T-helper 17 cell (primary cell): ENCODE measurements around the gene RFXANK. TPM values are rescaled to one million over a fixed set of nuclear protein-coding genes. Genes with fewer than 3 reads are reported as not detected.
"Not testable (repeated sequence)": the region's sequence is repeated elsewhere in the genome, so short reads cannot be mapped to it uniquely, and the experiment has no call there.

Experiments
- ATAC-seq: fragments of 150-1000 bp; cut with Tn5 transposase; 2 replicates; pipeline ENCODE4 v1.10.0; 2021; ENCODE audit warnings: mild to moderate bottlenecking, moderate library complexity
- DNase-seq, 3 donors: peaks; one replicate each; pipeline versions ENCODE4 v3.0.0 to v3.0.0-alpha.2; 2020 to 2021
- H3K9me3 ChIP-seq: one replicate; pipeline ENCODE4 v1.7.0; 2013; ENCODE audit warnings: low read length, mild to moderate bottlenecking; ENCODE audit not compliant: control insufficient read depth, poor library complexity, severe bottlenecking
- H3K27ac Mint-ChIP-seq: one replicate; pipeline ENCODE4 v1.8.0; 2022; ENCODE audit warnings: mild to moderate bottlenecking, moderate library complexity, mixed read lengths
- H3K27me3 Mint-ChIP-seq: one replicate; pipeline ENCODE4 v1.8.0; 2022; ENCODE audit warnings: mixed read lengths
- H3K36me3 Mint-ChIP-seq: one replicate; pipeline ENCODE4 v1.8.0; 2022; ENCODE audit warnings: low read depth, mixed read lengths
- H3K4me1 Mint-ChIP-seq: one replicate; pipeline ENCODE4 v1.8.0; 2022; ENCODE audit warnings: mild to moderate bottlenecking, mixed read lengths
- H3K4me3 Mint-ChIP-seq: one replicate; pipeline ENCODE4 v1.8.0; 2022; ENCODE audit warnings: mild to moderate bottlenecking, moderate library complexity, mixed read lengths
- total RNA-seq, 4 donors: library from RNA in 2 of 4; stranded (reverse) in 2 of 4; gene quantifications; one replicate each; pipeline ENCODE4 v1.2.3 and lab custom pipeline; 2022 to 2026

RFXANK gene, protein sequence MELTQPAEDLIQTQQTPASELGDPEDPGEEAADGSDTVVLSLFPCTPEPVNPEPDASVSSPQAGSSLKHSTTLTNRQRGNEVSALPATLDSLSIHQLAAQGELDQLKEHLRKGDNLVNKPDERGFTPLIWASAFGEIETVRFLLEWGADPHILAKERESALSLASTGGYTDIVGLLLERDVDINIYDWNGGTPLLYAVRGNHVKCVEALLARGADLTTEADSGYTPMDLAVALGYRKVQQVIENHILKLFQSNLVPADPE
- 10 to 100 TPM; 61.9 to 69.2 TPM for total RNA-seq
- 24.3 to 45.0 reads per million in 2 donors for total RNA-seq (lab: John Stamatoyannopoulos, UW)

DNA sequence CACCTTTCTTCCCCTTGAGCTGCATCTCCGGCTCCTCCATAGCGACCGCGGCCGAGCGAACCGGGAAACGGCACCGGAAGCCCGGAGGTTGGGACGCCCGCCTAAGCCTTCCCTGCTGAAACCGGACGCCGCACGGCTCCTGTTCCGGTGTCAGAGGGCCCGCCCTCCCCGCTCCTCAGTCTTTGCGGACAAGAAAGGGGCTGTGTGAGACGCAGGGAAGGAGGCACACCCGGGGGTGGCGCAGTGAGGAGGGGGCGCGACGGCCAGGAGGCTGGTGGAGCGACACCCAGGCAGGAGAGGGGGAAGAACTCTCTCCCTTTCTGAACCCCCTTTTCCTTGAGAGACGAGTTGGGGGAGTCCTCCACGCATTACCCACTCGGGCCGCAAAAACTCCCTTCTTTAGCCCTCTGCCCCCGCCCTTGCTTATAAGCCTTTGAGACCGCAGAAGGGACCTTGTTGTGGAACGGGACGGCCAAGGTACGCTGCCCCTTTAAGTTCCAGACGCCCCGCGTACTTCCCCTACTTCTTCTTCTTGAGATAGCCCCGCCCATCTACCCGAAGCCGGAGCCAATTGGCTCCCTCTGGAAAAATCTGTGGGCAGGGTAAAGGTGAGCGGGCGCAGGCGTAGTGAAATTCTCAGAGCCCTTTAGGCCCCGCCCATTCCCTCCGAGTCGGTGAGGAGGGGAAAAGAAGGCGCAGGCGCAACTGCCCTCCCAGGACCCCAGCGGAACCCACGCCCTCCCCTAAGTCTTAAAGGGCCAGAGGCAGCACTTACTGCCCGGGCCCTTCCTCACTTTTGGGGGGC is at the start of gene RFXANK, which contains the start of gene BORCS8:
Gene RFXANK, plus strand, starts transcription at position 181 of the 805 bp plus-strand sequence. CDS start 1,689 bp downstream, outside the sequence.
Gene BORCS8, minus strand, starts transcription at position 75 of the 805 bp plus-strand sequence. Its CDS starts 35 bp downstream, at position 40.
- peak within 1 kb of the TSS; percentile 99 for H3K4me3 Mint-ChIP-seq
- ATAC-seq (peak; percentile 91), DNase-seq (peak; percentile 93 to 98 (median 95))
- peak within 1 kb of the TSS; percentile 98 for H3K27ac Mint-ChIP-seq
- H3K27me3 Mint-ChIP-seq: no peaks in the 10 kb centered on the region
- no peaks in the 10 kb centered on the region for H3K9me3 ChIP-seq
- H3K4me1 Mint-ChIP-seq: peaks cover 25% of the 10 kb centered on the region
- H3K36me3 Mint-ChIP-seq: peaks cover 4% of the 10 kb centered on the region

DNA sequence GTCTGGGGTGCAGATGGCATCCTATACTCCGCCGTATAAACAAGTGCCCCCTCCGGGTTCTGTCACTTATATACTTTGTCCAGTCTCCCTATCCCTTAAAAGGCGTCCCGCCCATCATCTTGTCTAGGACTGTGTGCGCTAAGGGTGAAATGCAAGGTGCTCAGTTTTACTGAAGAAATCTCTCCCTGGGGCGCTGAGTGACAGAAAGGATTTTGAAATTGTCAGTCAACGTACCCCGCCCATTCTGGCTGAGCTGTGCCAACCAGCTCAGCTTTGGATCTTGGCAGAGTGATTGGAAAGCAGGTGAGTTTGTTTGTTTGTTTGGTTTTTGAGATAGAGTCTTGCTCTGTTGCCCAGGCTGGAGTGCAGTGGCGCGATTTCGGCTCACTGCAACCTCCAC is 49.7 kb upstream of the RFXANK start:
- H3K27ac Mint-ChIP-seq: no peak overlapping the region
- peaks cover 2% of the 10 kb centered on the region for H3K36me3 Mint-ChIP-seq
- H3K9me3 ChIP-seq: no peaks in the 10 kb centered on the region
- DNase-seq (no peak), ATAC-seq (no peak)
- no peak overlapping the region for H3K4me3 Mint-ChIP-seq
- H3K4me1 Mint-ChIP-seq: peaks cover 16% of the 10 kb centered on the region
- H3K27me3 Mint-ChIP-seq: no peaks in the 10 kb centered on the region

DNA sequence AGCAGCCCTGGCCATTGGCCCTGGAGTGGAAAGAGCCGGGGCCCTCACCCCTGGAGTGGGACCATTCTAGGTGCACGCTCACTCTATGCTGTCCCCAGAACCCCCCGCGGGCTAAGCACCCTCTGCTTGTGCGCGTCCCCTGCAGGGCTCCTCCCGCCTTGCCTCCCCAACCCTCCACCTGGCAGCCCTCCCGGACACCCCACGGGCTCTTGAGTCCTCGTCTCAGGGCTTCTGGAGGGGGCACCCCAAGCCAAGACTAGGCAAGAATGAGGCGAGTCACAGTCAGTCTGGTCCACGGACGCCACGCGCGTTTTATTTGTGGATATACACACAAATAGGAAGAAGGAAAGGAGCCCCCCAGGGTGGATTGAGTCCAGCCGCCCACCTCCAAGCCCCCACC is 46.8 kb upstream of the RFXANK start:
- H3K9me3 ChIP-seq: no peaks in the 10 kb centered on the region
- no peak for ATAC-seq
- H3K27ac Mint-ChIP-seq: no peak overlapping the region
- no peak for DNase-seq
- H3K4me3 Mint-ChIP-seq: no peak overlapping the region
- no peaks in the 10 kb centered on the region for H3K36me3 Mint-ChIP-seq
- no peaks in the 10 kb centered on the region for H3K4me1 Mint-ChIP-seq
- no peaks in the 10 kb centered on the region for H3K27me3 Mint-ChIP-seq

DNA sequence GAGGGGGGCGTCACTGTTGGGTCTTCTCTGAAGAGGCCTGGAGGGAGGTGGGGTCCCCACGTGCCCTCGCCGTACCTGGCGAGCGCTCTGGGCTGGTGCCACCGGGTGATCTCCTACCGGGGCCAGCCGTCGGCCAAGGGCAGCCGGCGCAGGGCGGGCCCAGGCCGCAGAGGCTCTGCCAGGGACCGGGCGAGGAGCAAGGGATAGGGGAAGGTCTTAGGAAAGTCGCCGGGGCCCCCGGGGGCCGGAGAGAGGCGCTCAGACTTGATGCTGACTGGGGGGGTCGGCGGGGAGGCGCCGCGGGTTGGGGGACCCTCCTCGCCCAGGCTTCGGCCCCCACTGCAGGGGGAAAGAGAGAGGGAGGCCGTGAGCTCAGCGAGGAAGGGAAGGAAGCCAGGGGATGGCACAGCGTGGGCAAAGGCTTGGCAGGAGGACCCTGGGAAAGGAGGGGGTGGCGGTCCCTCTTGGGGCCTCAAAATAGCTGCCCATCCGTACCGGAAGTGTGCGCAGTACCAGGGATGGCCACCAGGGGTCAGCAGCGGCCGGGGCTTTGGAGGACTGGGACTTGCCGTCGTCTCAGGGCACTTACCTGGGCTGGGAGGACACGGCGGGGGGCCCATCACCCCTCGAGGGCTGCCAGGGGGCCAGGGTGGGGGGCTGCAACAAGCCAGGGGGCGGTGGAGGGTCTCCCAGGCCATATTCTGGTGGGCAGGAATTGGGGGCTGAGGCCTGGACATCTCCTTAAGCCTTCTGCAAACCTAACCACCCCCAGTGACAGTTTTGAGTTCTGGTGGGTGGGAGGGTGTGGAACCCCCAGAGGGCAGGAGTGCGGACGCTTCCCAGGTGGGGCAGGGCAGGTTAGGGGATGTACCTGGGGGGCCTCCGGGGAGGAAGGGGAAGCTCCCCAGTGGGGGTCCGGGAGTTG is 46.1 kb upstream of the RFXANK start:
- Mint-ChIP-seq H3K27ac (no peak overlapping the region), H3K36me3 (no peaks in the 10 kb centered on the region), H3K4me3 (no peak overlapping the region), H3K4me1 (no peaks in the 10 kb centered on the region), H3K27me3 (no peaks in the 10 kb centered on the region)
- ATAC-seq (peak; percentile 96), DNase-seq (peak; percentile 69 to 89 (median 75))
- no peaks in the 10 kb centered on the region for H3K9me3 ChIP-seq

DNA sequence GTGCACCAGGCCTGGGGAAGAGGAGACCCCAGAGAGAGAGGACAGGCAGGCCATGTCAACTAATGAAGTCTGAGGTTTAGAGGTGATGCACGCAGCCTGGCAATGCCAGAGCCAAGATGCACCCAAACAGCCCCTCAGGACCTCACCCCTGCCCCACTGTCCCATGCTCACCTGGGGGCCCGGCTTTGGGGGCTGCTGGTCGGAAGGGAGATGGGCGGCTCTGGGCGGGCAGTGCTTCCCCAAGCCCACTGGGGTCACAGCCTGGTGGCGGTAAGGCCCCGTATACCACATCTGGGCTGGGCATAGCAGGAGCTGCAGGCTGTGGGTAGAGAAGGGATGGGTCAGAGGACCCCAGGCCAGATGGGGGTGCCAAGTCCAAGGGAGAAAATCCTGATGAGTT is 45.2 kb upstream of the RFXANK start:
- H3K9me3 ChIP-seq: no peaks in the 10 kb centered on the region
- no peaks in the 10 kb centered on the region for H3K4me1 Mint-ChIP-seq
- no peaks in the 10 kb centered on the region for H3K36me3 Mint-ChIP-seq
- H3K4me3 Mint-ChIP-seq: no peak overlapping the region
- DNase-seq (no peak), ATAC-seq (no peak)
- H3K27ac Mint-ChIP-seq: no peak overlapping the region
- no peaks in the 10 kb centered on the region for H3K27me3 Mint-ChIP-seq

DNA sequence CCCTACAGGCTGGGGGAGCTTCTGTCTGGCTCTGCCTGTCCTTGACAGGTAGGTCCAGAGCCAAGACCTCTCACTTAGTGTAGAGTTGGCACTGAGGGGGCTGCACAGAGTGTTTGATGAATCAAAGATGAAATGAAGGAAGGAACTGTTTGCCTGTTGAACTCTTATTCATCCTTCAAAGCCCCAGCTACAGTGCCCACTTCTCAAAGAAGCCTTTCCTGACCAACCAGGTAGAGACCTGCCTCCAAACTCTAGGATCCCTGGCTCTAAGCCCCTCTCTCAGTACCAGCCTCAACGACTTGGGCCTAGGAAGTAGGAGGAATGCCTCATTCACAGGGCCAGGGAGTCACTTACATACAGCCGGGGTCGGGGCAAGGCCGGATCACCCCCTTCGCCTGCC is 44.7 kb upstream of the RFXANK start:
- no peaks in the 10 kb centered on the region for H3K9me3 ChIP-seq
- H3K27ac Mint-ChIP-seq: peak overlapping the region; percentile 9
- ATAC-seq (no peak), DNase-seq (no peak)
- no peak overlapping the region for H3K4me3 Mint-ChIP-seq
- no peaks in the 10 kb centered on the region for H3K4me1 Mint-ChIP-seq
- no peaks in the 10 kb centered on the region for H3K27me3 Mint-ChIP-seq
- H3K36me3 Mint-ChIP-seq: no peaks in the 10 kb centered on the region

DNA sequence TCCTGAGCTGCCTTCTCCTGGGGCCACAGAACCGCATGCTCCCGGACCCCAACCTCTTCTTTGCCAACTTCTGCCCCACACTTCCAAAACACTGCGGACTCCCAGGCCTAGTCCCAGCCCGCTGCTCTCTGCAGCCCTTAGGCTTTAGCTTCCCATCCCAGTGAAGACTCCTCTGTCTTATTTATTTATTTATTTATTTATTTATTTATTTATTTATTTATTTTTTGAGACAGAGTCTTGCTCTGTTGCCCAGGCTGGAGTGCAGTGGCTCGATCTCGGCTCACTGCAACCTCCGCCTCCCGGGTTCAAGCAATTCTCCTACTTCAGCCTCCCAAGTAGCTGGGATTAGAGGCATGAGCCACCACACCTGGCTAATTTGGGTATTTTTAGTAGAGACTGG is 43.6 kb upstream of the RFXANK start:
- not testable (repeated sequence) for H3K27me3 Mint-ChIP-seq, H3K4me1 Mint-ChIP-seq, H3K36me3 Mint-ChIP-seq, H3K9me3 ChIP-seq, H3K4me3 Mint-ChIP-seq, ATAC-seq, H3K27ac Mint-ChIP-seq, DNase-seq

DNA sequence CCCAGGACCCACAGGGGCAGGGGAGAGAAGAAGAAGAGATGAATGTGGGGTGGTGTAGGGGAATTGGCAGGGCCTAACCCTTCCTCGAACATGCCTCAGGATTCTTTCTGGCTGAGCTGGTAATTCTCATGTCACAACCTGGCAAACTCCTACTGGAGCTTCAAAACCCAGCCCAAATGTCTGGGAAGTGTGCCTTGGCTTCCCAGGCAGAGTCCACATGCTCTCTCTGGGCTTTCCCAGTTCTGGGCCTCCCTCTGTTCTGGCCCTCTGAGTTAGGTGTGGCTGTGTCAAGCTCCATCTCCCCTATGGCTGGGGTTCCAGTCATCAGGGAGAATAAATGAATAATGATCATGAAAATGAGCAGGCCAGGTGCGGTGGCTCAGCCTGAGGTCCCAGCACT is 42.6 kb upstream of the RFXANK start:
- Mint-ChIP-seq H3K4me1 (no peaks in the 10 kb centered on the region), H3K4me3 (no peak overlapping the region), H3K36me3 (no peaks in the 10 kb centered on the region), H3K27ac (no peak overlapping the region), H3K27me3 (no peaks in the 10 kb centered on the region)
- no peaks in the 10 kb centered on the region for H3K9me3 ChIP-seq
- no peak for ATAC-seq
- DNase-seq: no peak

DNA sequence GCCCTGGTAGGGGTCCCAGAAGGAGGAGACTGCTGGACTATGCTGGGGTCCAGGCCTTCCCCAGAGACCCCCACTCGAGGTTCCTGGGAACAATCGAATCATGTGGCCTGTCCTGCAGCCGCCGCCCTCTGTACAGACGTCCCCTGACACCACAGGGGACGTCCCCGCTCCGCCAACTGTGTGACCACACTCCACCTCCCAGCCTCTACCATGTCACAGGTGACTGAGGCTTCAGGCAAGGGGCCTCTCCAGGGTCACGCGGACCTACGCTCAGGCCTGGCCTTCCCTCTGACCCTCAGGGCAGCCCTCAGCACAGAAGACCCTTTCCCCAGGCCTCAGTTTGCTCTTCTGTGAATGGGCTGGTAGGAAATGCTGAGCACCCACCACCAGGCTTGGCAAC is 40.6 kb upstream of the RFXANK start:
- Mint-ChIP-seq H3K27ac (peak overlapping the region; percentile 19), H3K36me3 (no peaks in the 10 kb centered on the region)
- ATAC-seq: no peak

DNA sequence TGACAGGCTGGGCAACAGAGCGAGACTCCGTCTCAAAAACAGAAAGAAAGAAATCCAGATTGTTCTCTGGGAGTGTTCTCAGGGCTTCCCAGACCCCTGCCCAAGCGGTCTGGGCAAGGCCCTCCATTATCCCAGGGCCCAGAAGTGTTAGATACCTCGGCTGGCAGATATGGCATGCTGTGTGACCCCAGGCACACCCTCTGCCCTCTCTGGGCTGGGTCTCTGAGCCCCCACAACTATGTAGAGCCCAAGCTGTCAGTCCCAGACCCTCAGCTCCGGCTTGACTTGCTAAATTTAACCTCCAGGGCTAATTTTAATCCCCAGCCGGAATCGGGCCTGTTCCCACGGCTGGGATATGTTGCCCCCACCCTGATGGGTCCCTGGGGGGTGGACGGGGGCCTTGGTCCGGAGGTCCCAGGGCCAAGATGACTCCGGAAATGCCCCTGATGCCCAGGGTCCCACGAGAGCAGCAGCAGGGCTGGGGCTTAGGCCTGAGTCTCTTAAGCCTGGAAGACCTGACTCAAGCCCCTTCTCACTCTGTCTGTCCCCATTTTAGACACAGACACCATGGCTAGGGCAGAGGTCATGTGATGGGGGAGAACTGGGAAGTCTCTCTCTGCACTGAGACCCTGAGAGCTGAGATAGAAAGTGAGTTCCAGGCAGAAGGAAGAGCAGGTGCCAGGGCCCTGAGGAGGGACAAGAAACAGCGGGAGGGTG is 39.2 kb upstream of the RFXANK start:
- Mint-ChIP-seq H3K4me3 (no peak overlapping the region), H3K27me3 (no peaks in the 10 kb centered on the region), H3K36me3 (no peaks in the 10 kb centered on the region), H3K4me1 (no peaks in the 10 kb centered on the region), H3K27ac (no peak overlapping the region)
- H3K9me3 ChIP-seq: no peaks in the 10 kb centered on the region
- DNase-seq (no peak), ATAC-seq (no peak)

More for the DNA sequence above, 40.6 kb upstream of the RFXANK start:
- DNase-seq: no peak
- Mint-ChIP-seq H3K4me1 (no peaks in the 10 kb centered on the region), H3K27me3 (no peaks in the 10 kb centered on the region), H3K4me3 (no peak overlapping the region)
- H3K9me3 ChIP-seq: no peaks in the 10 kb centered on the region

DNA sequence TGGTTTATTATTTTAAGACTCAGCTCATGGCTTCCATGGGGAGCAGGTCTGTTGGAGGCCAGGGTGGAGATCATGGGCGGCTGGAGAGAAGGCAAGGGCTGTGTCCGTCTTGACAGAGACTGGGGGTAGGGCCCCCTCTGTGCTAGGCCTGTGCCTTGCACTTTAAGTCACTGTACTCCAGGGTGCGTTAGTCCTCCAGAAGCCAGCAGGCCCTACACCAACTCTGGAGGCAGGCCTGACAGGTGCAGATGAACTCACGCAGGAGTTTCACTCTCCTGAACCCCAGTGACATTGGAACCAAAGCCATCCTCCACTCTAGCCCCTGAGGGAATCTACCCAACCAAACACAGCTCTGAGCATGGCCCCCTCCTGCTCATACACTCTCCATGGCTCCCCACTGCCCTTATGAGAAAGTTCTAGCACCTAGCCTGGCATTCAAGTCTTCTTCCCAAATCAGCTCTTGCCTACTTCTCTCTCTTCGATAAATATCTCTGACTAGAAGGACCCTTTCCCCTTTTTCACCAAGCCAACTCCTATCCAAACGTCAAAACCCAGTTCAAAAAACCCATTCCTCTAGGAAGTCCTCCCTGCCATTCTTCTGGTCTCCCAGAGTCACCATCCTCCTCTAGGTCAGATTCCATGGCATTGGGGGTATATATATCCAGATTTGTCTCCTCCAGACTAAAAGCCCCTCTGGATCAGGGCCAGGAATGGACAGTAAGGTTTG is 37.1 kb upstream of the RFXANK start:
- Mint-ChIP-seq H3K4me3 (no peak overlapping the region), H3K36me3 (no peaks in the 10 kb centered on the region), H3K4me1 (no peaks in the 10 kb centered on the region), H3K27ac (no peak overlapping the region), H3K27me3 (no peaks in the 10 kb centered on the region)
- DNase-seq (no peak), ATAC-seq (no peak)
- no peaks in the 10 kb centered on the region for H3K9me3 ChIP-seq
